HL-60 (cell line): ENCODE results near the gene CDC42BPG.

ENCODE experiments used
- DNase-seq, 2 experiments: peaks; one replicate each; pipeline ENCODE4 v3.0.0-alpha.2; 2010 to 2020; ENCODE audit warnings: low read depth in 1 of 2, low spot score in 1 of 2
- H3K27ac ChIP-seq: fragments of 250-450 bp; sonication (Bioruptor Pico); replicated peaks from 2 replicates; pipeline ENCODE4 v1.5.1; 2020; ENCODE audit warnings: mild to moderate bottlenecking, moderate library complexity
- H3K27me3 ChIP-seq: fragments of 250-450 bp; sonication (Bioruptor Pico); 2 replicates; pipeline ENCODE4 v1.5.1; 2021; ENCODE audit warnings: mild to moderate bottlenecking, moderate library complexity; ENCODE audit not compliant: insufficient read depth, poor library complexity, severe bottlenecking
- H3K4me3 ChIP-seq: replicated peaks from 2 replicates; pipeline ENCODE4 v1.5.1; 2011; ENCODE audit warnings: mild to moderate bottlenecking, control low read depth, low read length; ENCODE audit not compliant: insufficient read depth
- CTCF ChIP-seq: IDR thresholded peaks from one replicate; pipeline ENCODE4 v1.5.1; 2011; ENCODE audit warnings: low read length, control low read depth, inconsistent platforms; ENCODE audit not compliant: insufficient read depth
- GABPA ChIP-seq: IDR thresholded peaks from 2 replicates; pipeline ENCODE4 v1.6.1; 2012; ENCODE audit warnings: low read depth
- POLR2AphosphoS5 ChIP-seq: IDR thresholded peaks from 2 replicates; pipeline ENCODE4 v1.6.1; 2012; ENCODE audit warnings: low read depth
- REST ChIP-seq: IDR thresholded peaks from 2 replicates; pipeline ENCODE4 v1.6.1; 2012; ENCODE audit warnings: low read depth; ENCODE audit not compliant: insufficient replicate concordance
- SPI1 ChIP-seq: IDR thresholded peaks from 2 replicates; pipeline ENCODE4 v1.6.1; 2012; ENCODE audit warnings: low read depth, mild to moderate bottlenecking, borderline replicate concordance

CDC42BPG gene

GRCh38 chr11:64802370-64803157, 41.9 kb downstream of the CDC42BPG start:
- Histone ChIP-seq H3K27me3 (no peaks in the 10 kb centered on the region), H3K27ac (peak overlapping the region; percentile 85), H3K4me3 (peak overlapping the region; percentile 76)
- DNase-seq, result peak; percentile 29 to 51
- TF ChIP-seq POLR2AphosphoS5 (peak; percentile 11; the same call in 1 of the 2 replicates), REST (no peak)

- H3K27ac ChIP-seq, result peak overlapping the region; percentile 85
- no peaks in the 10 kb centered on the region for H3K27me3 ChIP-seq
- peak overlapping the region; percentile 76 for H3K4me3 ChIP-seq
- DNase-seq, result peak in 1 of 2 experiments; percentile 46
- TF ChIP-seq GABPA (0 out of 2 replicates have a peak, but pooled peaks have one; percentile 29), CTCF (no peak), REST (no peak), POLR2AphosphoS5 (no peak), SPI1 (peak; percentile 76)
These were observed 42.7 kb downstream of the CDC42BPG start for GRCh38 chr11:64801561-64802369.

- no peak for DNase-seq
- no peaks in the 10 kb centered on the region for H3K27me3 ChIP-seq
- no peak for TF ChIP-seq GABPA
- TF ChIP-seq SPI1, result no peak
- TF ChIP-seq POLR2AphosphoS5, result no peak
- no peak for TF ChIP-seq REST
- no peak for TF ChIP-seq CTCF
- H3K4me3 ChIP-seq, result no peak overlapping the region
- H3K27ac ChIP-seq, result peak overlapping the region; percentile 85
These were observed 43.3 kb downstream of the CDC42BPG start for GRCh38 chr11:64801158-64801464.
